Measurements from ENCODE around the gene PLEKHA7. TPM values are rescaled to one million over a fixed set of nuclear protein-coding genes. Genes with fewer than 3 reads are reported as not detected.

PLEKHA7 gene
- total RNA-seq, 1 donor from 2014 or later, result 18.2 TPM

DNA sequence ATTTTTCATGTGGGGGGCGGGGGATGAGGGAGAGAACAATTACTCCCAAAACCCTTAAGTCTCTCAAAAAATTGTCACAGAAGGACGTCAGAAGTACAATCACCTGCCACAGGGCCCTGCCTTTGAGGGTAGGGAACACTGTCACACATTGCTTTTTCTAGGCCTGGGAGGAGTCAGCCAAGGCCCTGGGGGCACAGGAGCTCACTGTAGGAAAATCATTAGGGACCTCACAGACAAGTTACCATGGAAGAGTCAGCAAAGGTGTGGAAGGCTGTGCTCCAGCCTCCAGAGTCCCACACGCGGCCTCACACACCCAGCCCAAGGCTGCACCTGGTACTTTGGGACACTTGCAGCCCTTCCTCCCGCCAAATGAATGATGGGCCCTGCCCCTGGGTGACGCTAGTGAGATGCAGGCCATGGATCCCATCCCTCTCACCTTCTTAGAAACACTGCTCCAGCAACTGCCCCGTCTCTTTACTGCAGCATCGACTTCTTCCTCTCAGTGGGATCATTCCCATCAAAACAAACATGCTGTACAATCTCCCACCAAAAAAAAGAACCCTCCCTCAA is 3.3 kb downstream of the PLEKHA7 start:
- H3K36me3 Mint-ChIP-seq (ENCODE audit: low read depth), result no peaks in the 10 kb centered on the region
- TF ChIP-seq, protein P1, sequence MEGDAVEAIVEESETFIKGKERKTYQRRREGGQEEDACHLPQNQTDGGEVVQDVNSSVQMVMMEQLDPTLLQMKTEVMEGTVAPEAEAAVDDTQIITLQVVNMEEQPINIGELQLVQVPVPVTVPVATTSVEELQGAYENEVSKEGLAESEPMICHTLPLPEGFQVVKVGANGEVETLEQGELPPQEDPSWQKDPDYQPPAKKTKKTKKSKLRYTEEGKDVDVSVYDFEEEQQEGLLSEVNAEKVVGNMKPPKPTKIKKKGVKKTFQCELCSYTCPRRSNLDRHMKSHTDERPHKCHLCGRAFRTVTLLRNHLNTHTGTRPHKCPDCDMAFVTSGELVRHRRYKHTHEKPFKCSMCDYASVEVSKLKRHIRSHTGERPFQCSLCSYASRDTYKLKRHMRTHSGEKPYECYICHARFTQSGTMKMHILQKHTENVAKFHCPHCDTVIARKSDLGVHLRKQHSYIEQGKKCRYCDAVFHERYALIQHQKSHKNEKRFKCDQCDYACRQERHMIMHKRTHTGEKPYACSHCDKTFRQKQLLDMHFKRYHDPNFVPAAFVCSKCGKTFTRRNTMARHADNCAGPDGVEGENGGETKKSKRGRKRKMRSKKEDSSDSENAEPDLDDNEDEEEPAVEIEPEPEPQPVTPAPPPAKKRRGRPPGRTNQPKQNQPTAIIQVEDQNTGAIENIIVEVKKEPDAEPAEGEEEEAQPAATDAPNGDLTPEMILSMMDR (conservative IDR thresholded peaks at IDR 0.05), result no peak
- H3K4me3 Mint-ChIP-seq, result no peak overlapping the region
- peaks cover 29% of the 10 kb centered on the region for H3K27me3 Mint-ChIP-seq (ENCODE audit: low read depth)
- H3K4me1 Mint-ChIP-seq, result peaks cover 8% of the 10 kb centered on the region
- H3K9me3 Mint-ChIP-seq, result no peaks in the 10 kb centered on the region
- DNase-seq (ENCODE audit: low read depth, low spot score), result no peak
- H3K27ac Mint-ChIP-seq (ENCODE audit: unreplicated experiment), result no peak overlapping the region

DNA sequence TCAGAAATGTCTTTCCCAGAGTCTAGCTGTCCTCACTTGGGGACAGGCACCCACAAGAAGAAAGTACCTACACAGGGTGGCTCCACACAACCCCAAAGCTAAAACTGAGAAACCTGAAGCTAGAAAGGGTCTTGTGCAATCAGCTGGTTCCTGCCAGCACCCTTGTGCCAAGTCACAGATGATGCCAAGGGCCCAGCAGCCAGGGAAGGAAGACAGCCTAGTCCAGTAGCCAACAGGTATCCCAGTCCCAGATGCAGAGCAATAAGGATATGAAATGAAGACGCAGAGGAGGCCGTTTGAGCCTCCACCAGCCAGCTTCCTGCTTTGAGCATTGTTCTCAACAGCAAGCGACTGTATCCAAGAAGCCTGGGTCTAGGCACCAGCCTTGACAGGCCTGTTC is 6.1 kb downstream of the PLEKHA7 start:
- Mint-ChIP-seq H3K4me3 (no peak overlapping the region), H3K36me3 (ENCODE audit: low read depth) (no peaks in the 10 kb centered on the region), H3K27me3 (ENCODE audit: low read depth) (peaks cover 39% of the 10 kb centered on the region)

DNA sequence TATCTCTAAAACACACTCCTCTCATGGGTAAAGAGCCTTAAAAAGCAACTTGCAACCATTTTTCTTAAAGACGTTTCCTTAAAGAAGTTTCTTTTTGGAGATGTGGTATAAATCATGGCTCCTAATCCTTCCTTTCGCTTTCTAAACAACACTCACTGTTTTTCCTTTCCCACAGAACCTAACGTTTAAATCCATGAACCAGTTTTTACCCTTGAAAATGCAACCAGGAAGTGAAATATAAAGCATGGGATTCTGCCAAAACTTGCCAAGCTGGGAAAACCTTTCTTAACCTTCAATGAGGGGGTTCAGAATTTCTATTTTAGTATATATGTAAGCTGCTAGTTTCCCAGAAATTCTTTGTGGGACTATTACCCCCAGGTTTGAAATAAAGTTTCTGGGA is 8.6 kb downstream of the PLEKHA7 start:
- TF ChIP-seq, protein P1 (conservative IDR thresholded peaks at IDR 0.05), result no peak
- DNase-seq (ENCODE audit: low read depth, low spot score), result no peak
- Mint-ChIP-seq H3K4me3 (no peak overlapping the region), H3K4me1 (no peaks in the 10 kb centered on the region), H3K9me3 (no peaks in the 10 kb centered on the region), H3K27me3 (ENCODE audit: low read depth) (peaks cover 61% of the 10 kb centered on the region), H3K36me3 (ENCODE audit: low read depth) (no peaks in the 10 kb centered on the region), H3K27ac (ENCODE audit: unreplicated experiment) (no peak overlapping the region)

More for the DNA sequence above, 6.1 kb downstream of the PLEKHA7 start:
- Mint-ChIP-seq H3K9me3 (no peaks in the 10 kb centered on the region), H3K27ac (ENCODE audit: unreplicated experiment) (no peak overlapping the region), H3K4me1 (no peaks in the 10 kb centered on the region)
- DNase-seq (ENCODE audit: low read depth, low spot score), result no peak
- TF ChIP-seq, protein P1 (conservative IDR thresholded peaks at IDR 0.05), result no peak

DNA sequence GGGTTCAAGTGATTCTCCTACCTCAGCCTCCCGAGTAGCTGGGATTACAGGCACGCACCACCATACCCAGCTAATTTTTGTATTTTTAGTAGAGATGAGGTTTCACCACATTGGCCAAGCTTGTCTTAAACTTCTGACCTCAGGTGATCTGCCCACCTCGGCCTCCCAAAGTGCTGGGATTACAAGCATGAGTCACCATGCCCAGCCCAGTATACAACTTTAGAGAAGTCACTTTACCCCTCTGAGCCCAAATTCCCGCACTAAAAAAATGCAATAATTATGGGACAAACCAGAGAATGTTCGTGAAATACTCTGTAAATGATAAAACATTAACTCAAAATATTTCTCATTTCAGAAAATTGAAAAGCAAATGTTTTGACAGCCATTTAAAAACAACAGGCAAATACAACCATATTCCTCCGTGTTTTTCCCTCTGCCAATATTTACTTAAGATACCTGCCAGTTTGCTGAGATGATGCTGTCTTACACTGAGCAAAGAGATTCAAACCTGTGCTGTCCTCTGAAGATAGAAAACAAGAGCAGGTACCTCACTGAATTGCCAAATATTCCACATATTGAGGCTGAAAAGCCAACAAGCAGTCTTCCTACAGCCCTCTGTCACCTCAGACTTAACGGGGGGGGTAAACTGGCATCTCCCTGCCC is 9.6 kb downstream of the PLEKHA7 start:
- TF ChIP-seq, protein P1 (conservative IDR thresholded peaks at IDR 0.05), result no peak
- Mint-ChIP-seq H3K4me3 (no peak overlapping the region), H3K36me3 (ENCODE audit: low read depth) (no peaks in the 10 kb centered on the region), H3K27me3 (ENCODE audit: low read depth) (peaks cover 68% of the 10 kb centered on the region), H3K9me3 (no peaks in the 10 kb centered on the region), H3K27ac (ENCODE audit: unreplicated experiment) (no peak overlapping the region), H3K4me1 (no peaks in the 10 kb centered on the region)
- DNase-seq (ENCODE audit: low read depth, low spot score), result no peak

DNA sequence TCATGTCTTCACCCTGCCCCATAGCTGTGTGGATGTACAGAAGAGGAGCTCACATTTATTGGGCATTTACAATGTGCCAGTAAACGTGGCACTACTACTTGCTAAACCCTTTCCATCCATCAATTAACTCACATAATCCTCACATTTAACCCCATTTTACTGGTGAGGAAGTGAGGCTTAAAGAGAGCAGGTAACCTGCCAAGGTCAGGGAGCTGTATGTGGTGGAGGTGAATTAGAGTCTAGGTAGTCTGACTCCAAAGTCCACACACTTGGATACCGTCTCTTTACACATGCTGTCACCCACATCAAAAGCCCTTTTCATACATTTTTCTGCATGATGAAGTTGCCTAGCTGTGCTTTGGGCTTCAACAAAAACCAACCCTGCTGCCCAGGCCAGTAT is 10.8 kb downstream of the PLEKHA7 start:
- Mint-ChIP-seq H3K4me3 (no peak overlapping the region), H3K36me3 (ENCODE audit: low read depth) (no peaks in the 10 kb centered on the region)

More for the DNA sequence above, 10.8 kb downstream of the PLEKHA7 start:
- Mint-ChIP-seq H3K27ac (ENCODE audit: unreplicated experiment) (no peak overlapping the region), H3K27me3 (ENCODE audit: low read depth) (peaks cover 69% of the 10 kb centered on the region), H3K4me1 (no peaks in the 10 kb centered on the region), H3K9me3 (no peaks in the 10 kb centered on the region)
- DNase-seq (ENCODE audit: low read depth, low spot score), result no peak
- TF ChIP-seq, protein P1 (conservative IDR thresholded peaks at IDR 0.05), result no peak
